NCI-H226 (cell line): ENCODE measurements around the gene LRSAM1.
"Not testable (repeated sequence)": the region's sequence is repeated elsewhere in the genome, so short reads cannot be mapped to it uniquely, and the experiment has no call there.

ENCODE experiments used
- DNase-seq: peaks from one replicate; pipeline ENCODE4 v3.0.0-alpha.2; 2015

The LRSAM1 gene

GRCh38 chr9:127463382-127463781 is 12.1 kb downstream of the LRSAM1 start:
- DNase-seq: no peak

- no peak for DNase-seq
Measured at GRCh38 chr9:127463911-127464310, 12.6 kb downstream of the LRSAM1 start.

GRCh38 chr9:127466407-127466917 is 15.2 kb downstream of the LRSAM1 start:
- DNase-seq: not testable (repeated sequence)

GRCh38 chr9:127467621-127468020 is 16.3 kb downstream of the LRSAM1 start:
- DNase-seq: no peak

DNA sequence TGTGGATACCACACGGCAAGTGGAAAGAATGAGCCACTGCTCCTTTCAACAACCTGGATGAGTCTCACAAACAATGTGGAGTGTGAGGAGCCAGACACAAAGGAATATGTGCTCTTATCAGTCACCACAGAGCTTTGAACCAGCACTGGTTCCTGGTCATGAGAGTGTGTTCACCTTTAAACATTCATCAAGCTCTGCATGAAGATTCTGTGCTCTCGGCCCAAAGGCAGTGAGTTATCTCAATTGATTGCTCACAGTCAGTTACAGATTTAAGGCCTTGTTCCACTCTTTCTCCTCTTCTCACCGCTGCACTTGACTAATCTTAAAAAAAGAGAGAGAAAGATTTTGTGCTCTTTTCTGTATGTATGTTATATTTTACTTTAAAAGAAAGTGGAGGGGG is 19.4 kb downstream of the LRSAM1 start:
- no peak for DNase-seq

DNA sequence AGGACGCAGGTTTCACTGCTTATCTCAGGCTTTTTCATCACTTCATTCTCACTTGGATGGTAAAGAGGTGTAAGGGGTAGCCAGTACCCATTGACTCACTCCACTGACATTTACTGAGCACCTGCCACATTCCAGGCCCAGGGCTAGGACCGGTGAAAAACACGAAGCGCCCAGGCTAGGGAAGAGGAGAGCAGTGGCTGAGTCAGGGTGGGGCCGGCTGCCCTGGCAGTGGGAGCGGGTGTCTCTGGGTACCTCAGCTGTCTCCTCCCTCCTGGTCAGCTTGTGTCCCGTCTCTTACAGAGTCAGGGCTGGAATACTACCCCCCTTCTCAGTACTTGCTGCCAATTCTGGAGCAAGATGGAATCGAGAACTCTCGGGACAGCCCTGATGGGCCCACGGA is 22.2 kb downstream of the LRSAM1 start:
- DNase-seq: no peak

DNA sequence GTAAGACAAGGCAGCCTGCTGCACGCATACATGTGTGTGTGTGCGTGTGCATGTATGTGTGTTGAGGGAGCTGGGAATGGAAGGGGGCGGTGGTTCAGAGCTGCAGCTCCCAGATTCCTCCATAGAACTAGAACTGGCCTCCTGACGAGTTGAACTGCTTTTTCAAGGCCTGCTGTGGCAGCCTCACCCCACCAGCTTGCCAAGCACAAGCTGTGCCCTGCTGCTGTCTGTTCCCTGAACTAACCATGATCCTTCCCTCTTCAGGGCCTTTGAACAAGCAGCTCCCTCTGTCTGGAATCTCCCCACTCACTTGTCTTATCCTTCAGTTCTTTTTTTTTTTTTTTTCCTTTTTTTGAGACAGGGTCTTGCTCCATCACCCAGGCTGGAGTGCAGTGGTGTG is 22.6 kb downstream of the LRSAM1 start:
- DNase-seq: no peak

DNA sequence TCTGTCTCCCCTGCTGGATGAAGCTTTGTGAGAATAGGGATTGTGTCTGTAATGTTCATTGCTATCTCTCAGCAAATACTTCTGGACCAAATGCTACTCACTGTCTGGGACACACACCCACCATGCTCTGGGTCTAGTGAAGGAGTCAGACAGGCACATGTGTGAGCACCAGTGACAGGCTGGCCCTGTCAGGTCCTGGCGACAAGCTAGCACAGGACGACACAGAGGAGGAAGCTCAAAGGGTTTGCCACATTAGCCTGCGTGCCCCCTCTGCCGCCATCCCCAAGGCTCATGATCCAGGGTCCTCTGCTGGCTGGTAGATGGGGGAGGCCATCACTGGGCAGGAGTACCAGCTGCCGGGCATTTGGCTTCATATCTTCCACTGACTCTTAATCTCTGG is 23.3 kb downstream of the LRSAM1 start:
- no peak for DNase-seq

GRCh38 chr9:127479507-127480081 is 28.3 kb downstream of the LRSAM1 start:
- no peak for DNase-seq

DNA sequence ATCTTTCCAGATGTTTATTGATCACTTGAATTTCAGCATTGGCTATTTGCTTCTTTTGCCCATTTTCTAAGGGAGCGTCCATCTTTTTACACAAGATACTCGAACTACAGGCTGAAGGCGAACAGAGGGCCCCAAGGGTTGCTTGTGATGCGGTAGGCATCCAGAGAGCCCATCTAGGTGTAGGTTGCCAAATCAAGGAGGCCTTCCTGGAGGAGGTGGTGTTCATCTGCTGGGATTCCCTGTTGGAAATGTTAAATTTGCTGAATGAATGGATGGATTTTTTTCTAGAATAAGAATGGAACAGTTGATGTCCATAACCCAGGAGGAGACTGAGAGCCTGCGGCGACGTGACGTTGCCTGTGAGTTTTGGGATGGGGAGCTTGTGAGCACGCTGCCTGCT is 31.4 kb downstream of the LRSAM1 start:
- DNase-seq: no peak

DNA sequence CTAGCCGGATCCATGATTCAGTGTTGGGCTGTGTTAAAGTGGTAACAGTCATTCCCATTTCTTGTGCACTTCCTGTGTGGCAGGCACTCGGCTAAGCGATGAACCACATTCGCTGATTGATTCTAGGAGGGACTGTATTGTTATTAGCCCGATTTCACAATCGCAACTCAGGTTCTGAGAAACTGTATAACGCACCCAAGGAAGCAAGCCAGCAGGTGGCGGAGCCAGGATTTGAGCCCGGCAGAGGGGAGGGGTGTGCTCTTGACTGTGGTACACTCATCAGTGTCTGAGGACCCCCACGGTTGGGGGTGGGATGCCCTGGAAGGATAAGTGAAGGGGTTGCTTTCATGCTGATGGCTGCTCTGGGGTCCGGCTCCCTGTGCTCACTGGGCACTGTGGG is 34.7 kb downstream of the LRSAM1 start:
- no peak for DNase-seq

DNA sequence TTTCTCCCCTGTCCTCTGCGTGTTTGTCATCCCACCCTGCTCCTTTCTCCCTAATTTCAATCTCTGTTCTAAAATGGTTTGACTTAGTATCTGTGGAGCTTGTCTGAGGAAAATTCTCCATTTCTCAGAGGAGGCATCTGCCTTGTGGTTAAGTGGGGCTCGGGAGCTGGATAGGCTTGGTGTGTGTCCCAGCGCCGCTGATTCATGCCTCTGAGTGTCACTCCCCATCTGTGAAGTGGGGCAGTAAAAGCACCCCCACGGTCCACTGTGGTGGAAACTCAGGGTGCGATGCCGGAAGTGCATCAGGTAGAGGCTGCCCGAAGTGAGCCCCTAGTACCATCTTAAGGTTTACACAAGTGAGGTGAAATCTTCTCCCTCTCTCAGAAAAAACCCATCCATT is 37.6 kb downstream of the LRSAM1 start:
- no peak for DNase-seq

GRCh38 chr9:127489471-127490115 is 38.3 kb downstream of the LRSAM1 start:
- DNase-seq: no peak

GRCh38 chr9:127490535-127491230 is 39.4 kb downstream of the LRSAM1 start:
- DNase-seq: no peak

- no peak for DNase-seq
Measured at GRCh38 chr9:127491516-127491915, 40.2 kb downstream of the LRSAM1 start.

DNA sequence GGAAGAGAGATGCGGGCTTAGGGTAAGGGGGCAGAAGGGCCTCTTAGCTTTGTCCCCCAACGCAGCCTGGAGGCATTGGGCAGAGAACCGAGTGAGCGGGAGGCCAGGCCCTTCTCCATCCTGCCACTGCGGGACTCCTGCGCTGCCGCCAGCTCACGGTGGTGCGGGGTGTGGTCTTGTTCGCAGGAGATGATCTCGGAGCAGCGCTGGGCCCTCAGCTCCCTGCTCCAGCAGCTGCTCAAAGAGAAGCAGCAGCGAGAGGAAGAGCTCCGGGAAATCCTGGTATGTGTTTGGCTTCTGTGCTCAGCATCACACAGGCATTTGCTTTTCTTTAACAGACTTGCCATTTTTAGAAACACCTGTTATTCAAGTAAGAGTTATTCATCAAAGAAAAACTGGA is 41.3 kb downstream of the LRSAM1 start:
- DNase-seq: no peak

DNA sequence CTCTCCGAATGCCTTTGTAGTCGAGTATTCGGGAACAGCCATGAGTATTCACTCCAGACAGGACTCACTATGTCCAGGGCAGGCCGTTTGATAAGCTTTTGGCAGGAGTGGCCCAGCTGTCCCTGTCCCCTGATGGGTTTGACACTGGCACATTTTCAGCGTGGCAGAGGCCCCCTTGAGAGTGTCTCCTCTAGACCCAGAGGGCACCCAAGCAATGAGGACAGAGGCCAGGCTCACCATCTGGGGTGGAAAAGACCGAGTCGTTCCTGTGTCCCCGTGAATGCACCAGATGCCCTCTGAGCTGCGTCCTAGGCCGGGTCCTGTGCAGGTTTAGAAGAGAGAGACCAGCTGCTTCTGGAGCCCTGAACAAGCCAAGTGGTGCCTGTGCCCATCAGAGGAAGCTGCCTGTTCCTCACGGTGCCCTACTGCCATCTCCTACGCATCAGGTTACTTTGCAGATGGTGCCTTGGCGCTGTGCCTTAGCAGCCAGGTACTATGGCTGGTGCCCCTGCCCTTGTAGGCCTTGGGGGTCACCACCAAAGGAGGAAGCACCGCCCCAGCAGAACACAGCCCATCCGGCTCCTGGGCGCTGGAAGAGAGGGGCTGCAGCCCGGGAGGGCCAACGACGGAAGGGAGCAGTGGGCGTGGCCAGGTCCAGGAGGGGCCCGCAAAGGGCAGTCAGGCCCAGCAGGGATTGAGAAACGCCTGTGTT is 42.4 kb downstream of the LRSAM1 start:
- no peak for DNase-seq

- DNase-seq: no peak
Measured at GRCh38 chr9:127494304-127494702, 43.0 kb downstream of the LRSAM1 start.

DNA sequence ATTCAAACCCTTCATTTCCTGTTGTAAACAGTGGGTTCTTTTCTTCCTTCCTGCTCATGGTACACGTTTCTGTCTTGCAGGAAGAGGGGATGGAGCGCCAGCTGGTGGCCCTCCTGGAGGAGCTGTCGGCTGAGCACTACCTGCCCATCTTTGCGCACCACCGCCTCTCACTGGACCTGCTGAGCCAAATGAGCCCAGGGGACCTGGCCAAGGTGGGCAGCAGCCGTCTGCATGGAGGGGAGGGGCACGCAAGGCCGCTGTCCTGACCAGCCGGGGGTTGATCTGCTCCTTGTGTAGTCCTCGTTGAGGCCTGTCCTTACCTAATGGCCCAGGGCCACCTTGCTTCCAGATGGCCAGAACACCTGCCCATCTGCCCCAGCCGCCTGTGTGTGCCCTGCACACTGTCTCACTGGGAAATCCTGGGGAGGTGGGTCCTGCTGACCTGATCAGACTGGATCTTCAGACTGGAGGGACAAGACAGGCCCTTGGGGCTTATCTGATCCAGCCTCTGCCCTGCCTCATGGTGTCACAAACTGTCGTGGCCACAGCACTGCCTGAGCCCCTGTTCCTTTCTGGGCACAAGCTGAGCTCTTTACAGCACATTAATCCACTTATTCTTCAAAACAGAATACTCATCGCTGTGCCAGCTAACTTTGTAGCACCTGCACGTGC is 44.7 kb downstream of the LRSAM1 start:
- no peak for DNase-seq

DNA sequence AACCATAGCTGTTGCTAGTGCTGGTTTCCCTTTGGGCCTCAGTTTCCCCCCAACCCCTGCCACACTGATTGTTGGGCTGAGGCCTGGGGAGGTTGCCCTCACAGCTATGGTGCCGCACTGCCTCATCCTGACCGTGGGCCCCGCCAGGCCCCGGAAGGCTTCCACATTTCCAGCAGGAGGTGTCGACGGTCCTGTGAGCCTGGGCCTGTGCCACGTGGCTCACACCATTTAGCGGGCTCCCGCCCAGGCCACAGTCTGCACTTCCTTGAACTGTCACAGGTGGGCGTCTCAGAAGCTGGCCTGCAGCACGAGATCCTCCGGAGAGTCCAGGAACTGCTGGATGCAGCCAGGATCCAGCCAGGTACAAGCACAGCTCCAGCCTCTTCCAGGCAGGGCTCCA is 45.7 kb downstream of the LRSAM1 start:
- DNase-seq: no peak

DNA sequence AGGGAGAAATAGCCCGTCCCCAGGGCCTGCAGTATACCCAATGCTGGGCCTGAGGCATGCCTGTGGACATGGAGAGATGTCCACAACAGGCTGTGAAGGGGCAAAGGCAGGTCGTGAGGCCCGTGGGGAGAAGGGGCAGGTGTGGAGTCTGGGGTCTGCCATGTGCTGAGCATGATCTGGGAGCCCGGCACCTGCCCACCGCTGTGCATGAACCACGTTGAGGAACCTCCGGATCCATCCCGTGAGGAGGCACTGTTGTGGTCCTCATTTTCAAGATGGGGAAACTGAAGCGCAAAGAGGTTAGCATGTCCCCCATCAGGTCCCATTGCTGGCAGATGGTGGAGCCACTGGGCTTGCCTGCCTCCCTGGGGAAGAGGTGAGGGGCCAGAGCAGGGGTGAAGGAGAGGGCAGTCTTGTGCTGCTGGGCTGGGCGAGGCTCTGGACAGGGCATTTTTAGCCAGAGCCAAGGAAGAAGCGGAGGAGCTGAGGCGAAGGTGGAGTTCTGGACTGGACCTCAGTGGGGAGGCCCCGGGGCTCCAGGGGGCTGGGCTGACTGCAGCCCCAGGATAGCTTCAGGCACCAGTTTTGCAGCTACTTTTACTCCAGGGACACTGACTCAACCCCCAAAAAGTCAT is 46.5 kb downstream of the LRSAM1 start:
- no peak for DNase-seq

- no peak for DNase-seq
Measured at GRCh38 chr9:127498298-127498697, 47.0 kb downstream of the LRSAM1 start.

GRCh38 chr9:127500399-127500798 is 49.1 kb downstream of the LRSAM1 start:
- DNase-seq: no peak
